IPS-11a (cell line): Measurements from ENCODE around the gene HARBI1.
"Not testable (repeated sequence)": the region's sequence is repeated elsewhere in the genome, so short reads cannot be mapped to it uniquely, and the experiment has no call there.

Source experiments
- H3K4me3 ChIP-seq: one replicate; pipeline ENCODE4 v1.5.1; 2013; ENCODE audit warnings: low read depth, low read length, control low read depth

HARBI1 gene

GRCh38 chr11:46599340-46600193, 17.5 kb downstream of the HARBI1 start:
- H3K4me3 ChIP-seq, result no peak overlapping the region

- H3K4me3 ChIP-seq, result no peak overlapping the region
Measured at GRCh38 chr11:46597609-46598219, 19.3 kb downstream of the HARBI1 start.

GRCh38 chr11:46597155-46597554, 19.9 kb downstream of the HARBI1 start:
- no peak overlapping the region for H3K4me3 ChIP-seq

- no peak overlapping the region for H3K4me3 ChIP-seq
Measured at GRCh38 chr11:46594785-46595184, 22.2 kb downstream of the HARBI1 start.

GRCh38 chr11:46594374-46594700, 22.7 kb downstream of the HARBI1 start:
- peak overlapping the region; percentile 93 for H3K4me3 ChIP-seq

GRCh38 chr11:46593550-46594373, 23.3 kb downstream of the HARBI1 start, which contains the start of gene AMBRA1:
Gene AMBRA1, minus strand, starts transcription at chr11:46594023. Its CDS starts 45,643 bp downstream, at chr11:46548380.
- H3K4me3 ChIP-seq, result peak within 1 kb of the TSS; percentile 93

- H3K4me3 ChIP-seq, result no peak overlapping the region
Measured at GRCh38 chr11:46590740-46591605, 26.1 kb downstream of the HARBI1 start.

GRCh38 chr11:46588915-46589314, 28.1 kb downstream of the HARBI1 start:
- H3K4me3 ChIP-seq, result no peak overlapping the region

GRCh38 chr11:46588131-46588530, 28.9 kb downstream of the HARBI1 start:
- H3K4me3 ChIP-seq, result no peak overlapping the region

- not testable (repeated sequence) for H3K4me3 ChIP-seq
Measured at GRCh38 chr11:46583513-46583912, 33.5 kb downstream of the HARBI1 start.

GRCh38 chr11:46582588-46582987, 34.4 kb downstream of the HARBI1 start:
- H3K4me3 ChIP-seq, result no peak overlapping the region

GRCh38 chr11:46577058-46577457, 40.0 kb downstream of the HARBI1 start:
- no peak overlapping the region for H3K4me3 ChIP-seq

GRCh38 chr11:46574656-46575055, 42.4 kb downstream of the HARBI1 start:
- no peak overlapping the region for H3K4me3 ChIP-seq

- H3K4me3 ChIP-seq, result no peak overlapping the region
Measured at GRCh38 chr11:46570790-46571398, 46.1 kb downstream of the HARBI1 start.

GRCh38 chr11:46565232-46565840, 51.7 kb downstream of the HARBI1 start:
- H3K4me3 ChIP-seq, result no peak overlapping the region

GRCh38 chr11:46564459-46564858, 52.6 kb downstream of the HARBI1 start:
- H3K4me3 ChIP-seq, result no peak overlapping the region

GRCh38 chr11:46562527-46562926, 54.5 kb downstream of the HARBI1 start:
- H3K4me3 ChIP-seq, result no peak overlapping the region

- no peak overlapping the region for H3K4me3 ChIP-seq
Measured at GRCh38 chr11:46560300-46560991, 56.6 kb downstream of the HARBI1 start.

- no peak overlapping the region for H3K4me3 ChIP-seq
Measured at GRCh38 chr11:46559815-46560214, 57.2 kb downstream of the HARBI1 start.
